HepG2 (cell line): ENCODE results near the gene ZFP1.

ENCODE experiments used
- CTCF ChIP-seq: sonication (generic); formaldehyde crosslinking; IDR thresholded peaks from 2 replicates; pipeline ENCODE4 v1.5.0; 2020; ENCODE audit warnings: mild to moderate bottlenecking, missing genetic modification reagents, moderate library complexity
- POLR2AphosphoS5 ChIP-seq: IDR thresholded peaks from 2 replicates; pipeline ENCODE4 v1.6.1; 2012; ENCODE audit warnings: low read depth, low read length
- ZNF124 ChIP-seq: sonication (generic); formaldehyde crosslinking; IDR thresholded peaks from 2 replicates; pipeline ENCODE4 v1.4.0; 2020; ENCODE audit warnings: missing genetic modification reagents

GRCh38 chr16:75148311-75149195, at the start of gene ZFP1:
- TF ChIP-seq CTCF (CRISPR knock-in tag), result peak; percentile 23; the same call in 1 of the 2 replicates
- peak; percentile 77 for TF ChIP-seq POLR2AphosphoS5
- TF ChIP-seq ZNF124 (CRISPR knock-in tag), result peak; percentile 94
